SH-SY5Y (cell line): ENCODE results near the gene MPG.

Source experiments
- GATA2 ChIP-seq: IDR thresholded peaks from 2 replicates; pipeline ENCODE4 v1.6.1; 2011; ENCODE audit warnings: mild to moderate bottlenecking, low read depth, low read length
- GATA3 ChIP-seq: IDR thresholded peaks from 2 replicates; pipeline ENCODE4 v1.6.1; 2011; ENCODE audit warnings: low read depth, mild to moderate bottlenecking, low read length, moderate library complexity

DNA sequence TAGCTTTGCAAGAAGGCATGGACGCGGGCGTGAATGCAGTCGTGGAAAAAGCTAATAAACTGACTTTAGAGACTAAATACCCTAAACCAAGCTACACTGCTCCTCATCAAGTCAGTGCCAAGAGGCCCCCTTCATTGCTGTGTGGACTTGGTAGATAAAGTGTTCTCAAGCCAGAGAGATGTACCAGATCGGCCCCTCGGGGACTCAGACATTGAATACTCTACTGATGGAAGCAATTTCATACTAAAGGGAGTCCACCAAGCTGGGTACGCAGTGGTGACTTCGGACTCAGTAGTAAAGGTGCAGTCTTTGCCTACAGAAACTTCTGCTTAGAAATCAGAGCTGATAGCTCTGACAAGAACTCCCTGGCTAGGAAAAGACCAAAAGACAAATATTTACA is 33.4 kb upstream of the MPG start:
- no peak for TF ChIP-seq GATA2
- no peak for TF ChIP-seq GATA3
